ENCODE measurements around the gene UBAP2L.

Gene UBAP2L

GRCh38 chr1:154208677-154209388 lies 11.9 kb upstream of the UBAP2L start:
- H3K9me2 ChIP-seq (replicated peaks; ENCODE audit: low read depth, low read length): no peaks in the 10 kb centered on the region
- no peak overlapping the region for H2AFZ ChIP-seq (ENCODE audit: low read length)
- peaks cover 50% of the 10 kb centered on the region; the same call in 1 of the 2 replicates for H3K36me3 ChIP-seq (ENCODE audit: insufficient read depth, low read length)
- no peak overlapping the region for H3K4me3 ChIP-seq (ENCODE audit: low read length, poor library complexity, severe bottlenecking)
- no peaks in the 10 kb centered on the region for H3K4me1 ChIP-seq (ENCODE audit: insufficient read depth, low read length, poor library complexity, severe bottlenecking)
- no peak overlapping the region for H3K4me2 ChIP-seq (ENCODE audit: low read depth, low read length, poor library complexity, severe bottlenecking)
- peaks cover 3% of the 10 kb centered on the region for H4K20me1 ChIP-seq (ENCODE audit: insufficient read depth, low read length, poor library complexity, severe bottlenecking)
- H3K9ac ChIP-seq (ENCODE audit: low read depth, low read length, poor library complexity, severe bottlenecking): no peak overlapping the region
- TF ChIP-seq EZH2phosphoT487 (IDR thresholded peaks at IDR 0.05; ENCODE audit: borderline replicate concordance): no peak
- no peak for TF ChIP-seq CTCF (conservative IDR thresholded peaks at IDR 0.05; ENCODE audit: low read length)
- H3F3A ChIP-seq (ENCODE audit: low read depth): no peaks in the 10 kb centered on the region
- no peaks in the 10 kb centered on the region for H3K27me3 ChIP-seq (ENCODE audit: insufficient read depth, low read length, poor library complexity, severe bottlenecking)
- no peaks in the 10 kb centered on the region for H3K79me2 ChIP-seq (ENCODE audit: insufficient read depth, low read length)
- no peaks in the 10 kb centered on the region for H3K9me3 ChIP-seq (ENCODE audit: insufficient read depth, low read depth, low read length)

- peaks cover under 1% of the 10 kb centered on the region for H3K4me1 ChIP-seq (ENCODE audit: insufficient read depth, low read length, poor library complexity, severe bottlenecking)
- TF ChIP-seq CTCF (conservative IDR thresholded peaks at IDR 0.05; ENCODE audit: low read length) (no peak), EZH2phosphoT487 (IDR thresholded peaks at IDR 0.05; ENCODE audit: borderline replicate concordance) (no peak)
- H3K9me3 ChIP-seq (ENCODE audit: insufficient read depth, low read depth, low read length): no peaks in the 10 kb centered on the region
- no peaks in the 10 kb centered on the region for H3K9me2 ChIP-seq (replicated peaks; ENCODE audit: low read depth, low read length)
- peaks cover 10% of the 10 kb centered on the region for H4K20me1 ChIP-seq (ENCODE audit: insufficient read depth, low read length, poor library complexity, severe bottlenecking)
- peaks cover 24% of the 10 kb centered on the region for H3K79me2 ChIP-seq (ENCODE audit: insufficient read depth, low read length)
- H3K36me3 ChIP-seq (ENCODE audit: insufficient read depth, low read length): peaks cover 46% of the 10 kb centered on the region; the same call in 1 of the 2 replicates
- no peak overlapping the region for H3K4me2 ChIP-seq (ENCODE audit: low read depth, low read length, poor library complexity, severe bottlenecking)
- H2AFZ ChIP-seq (ENCODE audit: low read length): no peak overlapping the region
- H3K4me3 ChIP-seq (ENCODE audit: low read length, poor library complexity, severe bottlenecking): no peak overlapping the region
- H3K27me3 ChIP-seq (ENCODE audit: insufficient read depth, low read length, poor library complexity, severe bottlenecking): no peaks in the 10 kb centered on the region
- no peaks in the 10 kb centered on the region for H3F3A ChIP-seq (ENCODE audit: low read depth)
- no peak overlapping the region for H3K9ac ChIP-seq (ENCODE audit: low read depth, low read length, poor library complexity, severe bottlenecking)
Observed at GRCh38 chr1:154212083-154212482, 8.7 kb upstream of the UBAP2L start.

GRCh38 chr1:154213274-154213673 lies 7.5 kb upstream of the UBAP2L start:
- peaks cover 41% of the 10 kb centered on the region for H3K36me3 ChIP-seq (ENCODE audit: insufficient read depth, low read length)
- TF ChIP-seq CTCF (conservative IDR thresholded peaks at IDR 0.05; ENCODE audit: low read length): no peak
- no peak for TF ChIP-seq EZH2phosphoT487 (IDR thresholded peaks at IDR 0.05; ENCODE audit: borderline replicate concordance)
- no peaks in the 10 kb centered on the region for H3K9me2 ChIP-seq (replicated peaks; ENCODE audit: low read depth, low read length)
- H2AFZ ChIP-seq (ENCODE audit: low read length): no peak overlapping the region
- H3K79me2 ChIP-seq (ENCODE audit: insufficient read depth, low read length): peaks cover 36% of the 10 kb centered on the region
- H3K9ac ChIP-seq (ENCODE audit: low read depth, low read length, poor library complexity, severe bottlenecking): no peak overlapping the region
- H3K4me2 ChIP-seq (ENCODE audit: low read depth, low read length, poor library complexity, severe bottlenecking): no peak overlapping the region
- no peaks in the 10 kb centered on the region for H3K27me3 ChIP-seq (ENCODE audit: insufficient read depth, low read length, poor library complexity, severe bottlenecking)
- H3K4me1 ChIP-seq (ENCODE audit: insufficient read depth, low read length, poor library complexity, severe bottlenecking): peaks cover 12% of the 10 kb centered on the region
- H3K4me3 ChIP-seq (ENCODE audit: low read length, poor library complexity, severe bottlenecking): no peak overlapping the region
- no peaks in the 10 kb centered on the region for H3K9me3 ChIP-seq (ENCODE audit: insufficient read depth, low read depth, low read length)
- peaks cover 22% of the 10 kb centered on the region for H4K20me1 ChIP-seq (ENCODE audit: insufficient read depth, low read length, poor library complexity, severe bottlenecking)
- no peaks in the 10 kb centered on the region for H3F3A ChIP-seq (ENCODE audit: low read depth)
